Large intestine (tissue), 3 donors: Measurements from ENCODE around the gene GABRR3. TPM values are rescaled to one million over a fixed set of nuclear protein-coding genes. Genes with fewer than 3 reads are reported as not detected.

Experiments
- DNase-seq, 2 donors: peaks; one replicate each; pipeline versions ENCODE4 v3.0.0 to v3.0.0-alpha.2; 2013
- H3K27ac ChIP-seq: one replicate; pipeline ENCODE4 v1.5.1; 2013; ENCODE audit warnings: low read length
- H3K27me3 ChIP-seq: 2 replicates; pipeline ENCODE4 v1.6.1; 2013; ENCODE audit warnings: low read length; ENCODE audit not compliant: control insufficient read depth, insufficient read depth
- H3K36me3 ChIP-seq: 2 replicates; pipeline ENCODE4 v1.6.1; 2013; ENCODE audit warnings: low read length; ENCODE audit not compliant: control insufficient read depth, insufficient read depth
- H3K4me1 ChIP-seq: one replicate; pipeline ENCODE4 v1.6.1; 2013; ENCODE audit warnings: low read length; ENCODE audit not compliant: control insufficient read depth, insufficient read depth
- H3K4me3 ChIP-seq: one replicate; pipeline ENCODE4 v1.5.1; 2013; ENCODE audit warnings: low read length
- H3K9me3 ChIP-seq: one replicate; pipeline ENCODE4 v1.6.1; 2013; ENCODE audit warnings: mild to moderate bottlenecking, low read depth, low read length, moderate library complexity; ENCODE audit not compliant: control insufficient read depth
- WGBS: methylation state at CpG from one replicate; pipeline ENCODE4 v1.1.5; 2013; ENCODE audit warnings: low lambda C conversion rate; ENCODE audit not compliant: insufficient coverage; 5-methylcytosine and 5-hydroxymethylcytosine counted together
- polyA plus RNA-seq: library from polyadenylated mRNA; unstranded; fragments of 120-200 nt; gene quantifications from one replicate; pipeline ENCODE4 v1.2.1, GENCODE V29; 2013

The GABRR3 gene
- polyA plus RNA-seq, 1 donor: not detected

DNA sequence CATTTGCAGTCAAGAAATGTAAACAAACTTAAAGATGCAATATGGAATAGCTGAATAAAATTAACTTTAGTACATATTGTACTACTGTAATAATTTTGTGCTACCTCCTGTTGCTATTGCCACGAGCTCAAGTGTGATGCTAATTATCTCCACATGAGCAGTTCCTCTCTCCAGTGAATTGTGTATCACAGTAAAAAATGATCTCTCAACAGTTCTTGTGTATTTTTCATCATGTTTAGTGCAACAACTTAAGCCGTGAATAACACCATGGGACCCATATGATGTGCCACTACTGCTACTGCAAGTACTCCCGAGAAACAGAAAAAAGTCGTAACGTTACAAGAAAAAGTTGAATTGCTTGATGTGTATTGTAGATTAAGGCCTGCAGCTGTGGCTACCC is 75.2 kb downstream of the GABRR3 start:
- Histone ChIP-seq H3K4me1 (no peaks in the 10 kb centered on the region), H3K27ac (no peak overlapping the region), H3K27me3 (no peaks in the 10 kb centered on the region), H3K4me3 (no peak overlapping the region), H3K9me3 (no peaks in the 10 kb centered on the region), H3K36me3 (peaks cover 32% of the 10 kb centered on the region)
- DNase-seq: no peak
- 100% methylated on average over 1 of the region's 5 CpGs for WGBS

DNA sequence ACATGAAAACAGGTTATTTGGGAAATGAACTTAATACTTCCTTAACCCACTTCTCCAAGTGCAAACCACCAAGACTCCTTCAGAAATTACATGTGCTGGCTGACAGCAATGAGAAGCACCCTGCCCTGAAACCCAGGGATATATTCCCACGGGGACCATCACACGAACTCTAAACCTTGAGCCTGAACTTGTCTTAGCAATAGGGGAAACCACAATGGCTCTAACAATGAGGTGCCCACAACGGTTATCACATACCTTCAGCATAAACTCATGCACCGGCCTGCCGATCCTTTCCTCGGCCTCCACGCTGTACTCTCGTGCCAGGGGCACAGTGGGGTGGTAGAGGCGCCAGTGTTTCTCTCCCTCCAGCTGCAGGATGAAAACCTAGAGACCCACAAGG is 76.3 kb downstream of the GABRR3 start:
- no peak for DNase-seq
- no peak overlapping the region for H3K4me3 ChIP-seq
- no peak overlapping the region for H3K27ac ChIP-seq
- no peaks in the 10 kb centered on the region for H3K4me1 ChIP-seq
- peaks cover 42% of the 10 kb centered on the region for H3K36me3 ChIP-seq
- H3K9me3 ChIP-seq: no peaks in the 10 kb centered on the region
- no peaks in the 10 kb centered on the region for H3K27me3 ChIP-seq
- WGBS: no CpG with 5 or more reads among the region's 9 CpGs

DNA sequence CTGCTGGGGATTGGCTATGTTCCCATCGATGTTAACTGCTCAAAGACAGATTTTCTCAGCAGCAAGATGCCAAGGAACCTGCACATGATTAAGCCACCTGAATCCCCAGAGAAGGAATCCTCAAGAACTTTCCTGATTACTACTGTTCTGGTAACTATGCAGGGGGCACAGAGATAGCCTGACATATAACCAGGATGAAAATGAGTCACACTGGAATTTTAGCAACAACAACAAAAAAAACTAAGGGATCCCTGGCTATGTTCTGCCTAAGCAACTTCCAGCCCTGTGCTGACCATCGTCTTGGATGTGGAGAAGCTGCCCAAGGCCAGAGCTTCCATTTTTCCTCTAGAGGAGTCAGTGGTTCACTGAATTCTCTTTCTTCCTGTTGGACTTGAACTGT is 76.7 kb downstream of the GABRR3 start:
- Histone ChIP-seq H3K4me1 (no peaks in the 10 kb centered on the region), H3K9me3 (no peaks in the 10 kb centered on the region), H3K36me3 (peaks cover 45% of the 10 kb centered on the region), H3K27me3 (no peaks in the 10 kb centered on the region), H3K27ac (no peak overlapping the region), H3K4me3 (no peak overlapping the region)
- DNase-seq: no peak
- WGBS: no CpG with 5 or more reads among the region's 2 CpGs

DNA sequence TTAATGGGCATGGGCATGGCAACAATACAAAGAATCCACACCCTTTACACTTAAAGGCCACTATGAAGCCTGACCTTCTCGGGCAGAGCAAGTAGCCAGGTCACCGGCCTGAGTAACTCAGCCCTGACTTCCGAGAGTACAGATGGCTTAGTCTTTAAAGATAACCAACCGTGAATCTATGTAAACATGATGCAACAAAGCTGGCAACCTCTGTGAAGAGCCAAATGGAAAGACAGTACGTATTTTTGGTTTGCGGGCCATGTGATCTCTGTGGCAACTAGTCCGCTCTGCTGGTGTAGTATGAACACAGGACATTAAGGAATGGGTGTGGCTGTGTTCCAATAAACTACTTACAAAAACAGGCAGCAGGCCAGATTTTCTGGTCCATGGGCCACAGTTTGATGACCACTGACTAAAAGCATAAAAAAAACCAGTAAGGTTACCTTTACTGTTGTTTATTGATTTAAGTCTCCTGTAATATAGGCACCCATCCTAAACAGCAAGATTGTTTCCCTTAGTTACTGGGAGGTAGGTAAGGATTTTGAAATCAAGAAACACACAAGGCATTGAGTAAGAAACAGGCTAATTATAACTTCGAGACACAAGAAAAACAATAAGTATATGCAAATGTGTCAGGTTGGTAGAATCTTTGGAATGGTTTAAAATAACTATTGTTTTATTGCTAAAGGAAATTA is 77.4 kb downstream of the GABRR3 start:
- no peak for DNase-seq
- Histone ChIP-seq H3K9me3 (no peaks in the 10 kb centered on the region), H3K27me3 (no peaks in the 10 kb centered on the region), H3K36me3 (peaks cover 49% of the 10 kb centered on the region), H3K27ac (no peak overlapping the region), H3K4me1 (no peaks in the 10 kb centered on the region), H3K4me3 (no peak overlapping the region)
- WGBS: 100% methylated on average over 4 of the region's 8 CpGs

DNA sequence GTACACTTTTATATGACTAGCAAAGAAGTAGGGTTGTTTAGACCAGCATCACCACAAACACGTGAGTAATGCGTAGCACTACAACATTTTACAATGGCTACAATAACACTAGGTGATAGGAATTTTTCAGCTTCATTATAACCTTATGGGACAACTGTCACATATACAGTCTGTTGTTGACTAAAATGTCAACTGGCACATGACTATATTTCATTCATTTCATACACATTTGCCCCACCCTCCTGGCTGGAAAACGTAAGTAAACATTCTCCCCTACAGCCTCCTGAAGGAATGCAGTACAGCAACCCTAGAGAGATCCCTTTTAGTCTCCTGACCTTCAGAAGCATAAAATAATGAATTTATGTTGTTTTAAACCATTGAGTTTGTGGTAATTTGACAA is 79.1 kb downstream of the GABRR3 start:
- H3K27me3 ChIP-seq: no peaks in the 10 kb centered on the region
- H3K4me3 ChIP-seq: no peak overlapping the region
- no peaks in the 10 kb centered on the region for H3K9me3 ChIP-seq
- no peaks in the 10 kb centered on the region for H3K4me1 ChIP-seq
- no peak overlapping the region for H3K27ac ChIP-seq
- DNase-seq: no peak
- H3K36me3 ChIP-seq: peaks cover 56% of the 10 kb centered on the region
- WGBS: no CpG with 5 or more reads among the region's 3 CpGs

DNA sequence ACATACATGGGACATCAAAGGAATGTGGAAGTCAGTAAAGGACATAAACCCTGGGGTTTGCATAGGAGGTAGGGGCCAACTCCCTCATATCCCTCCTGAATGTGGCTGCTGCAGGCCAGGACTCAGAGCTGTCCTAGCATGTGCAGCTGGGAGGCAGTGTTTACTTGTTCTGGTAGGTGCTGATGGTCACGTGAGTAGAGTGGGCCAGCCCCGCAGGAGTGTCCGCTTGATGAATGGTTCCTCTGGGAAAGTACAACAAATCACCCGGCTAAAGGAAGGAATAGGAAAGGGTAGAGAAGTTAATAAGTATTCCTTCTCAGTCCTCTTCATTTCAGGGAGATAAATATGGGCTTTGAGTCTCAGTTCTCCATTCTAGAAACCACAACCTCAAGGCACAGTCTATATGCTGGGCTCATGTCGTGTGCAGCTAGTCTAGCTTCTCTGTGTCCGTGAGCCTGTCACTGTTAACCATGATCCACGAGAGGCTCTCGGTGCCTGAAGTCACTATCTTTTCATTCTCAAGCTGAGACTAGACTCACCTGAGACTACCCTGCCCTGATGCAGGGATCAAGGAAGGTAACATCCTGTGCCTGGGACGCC is 80.8 kb downstream of the GABRR3 start:
- WGBS: no CpG with 5 or more reads among the region's 9 CpGs

DNA sequence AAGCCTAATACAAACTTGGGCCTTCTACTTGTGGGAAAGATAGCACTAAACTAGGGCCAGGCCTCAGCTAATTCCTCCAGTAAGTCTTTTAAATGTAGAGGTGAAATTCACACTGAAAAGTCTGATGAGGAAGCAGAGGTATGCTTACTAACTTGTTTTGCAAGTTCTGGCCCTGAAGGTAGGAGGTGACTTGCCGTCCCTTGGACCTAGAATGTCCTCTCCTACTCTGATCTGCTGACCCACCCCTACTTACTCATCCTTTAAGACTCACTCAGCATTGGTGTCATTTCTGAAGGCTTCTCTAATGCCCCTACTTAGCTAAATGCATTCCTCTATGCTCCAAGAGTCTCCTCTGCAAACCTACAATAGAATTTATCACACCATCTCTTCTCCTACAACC is 82.2 kb downstream of the GABRR3 start:
- DNase-seq: no peak
- H3K9me3 ChIP-seq: no peaks in the 10 kb centered on the region
- no peak overlapping the region for H3K27ac ChIP-seq
- no CpG with 5 or more reads among the region's 1 CpG for WGBS
- no peaks in the 10 kb centered on the region for H3K27me3 ChIP-seq
- peaks cover 61% of the 10 kb centered on the region for H3K36me3 ChIP-seq
- H3K4me1 ChIP-seq: peaks cover 3% of the 10 kb centered on the region
- H3K4me3 ChIP-seq: no peak overlapping the region

More for the DNA sequence above, 80.8 kb downstream of the GABRR3 start:
- Histone ChIP-seq H3K27me3 (no peaks in the 10 kb centered on the region), H3K9me3 (no peaks in the 10 kb centered on the region), H3K36me3 (peaks cover 64% of the 10 kb centered on the region), H3K4me1 (no peaks in the 10 kb centered on the region), H3K27ac (no peak overlapping the region), H3K4me3 (no peak overlapping the region)
- DNase-seq: no peak

DNA sequence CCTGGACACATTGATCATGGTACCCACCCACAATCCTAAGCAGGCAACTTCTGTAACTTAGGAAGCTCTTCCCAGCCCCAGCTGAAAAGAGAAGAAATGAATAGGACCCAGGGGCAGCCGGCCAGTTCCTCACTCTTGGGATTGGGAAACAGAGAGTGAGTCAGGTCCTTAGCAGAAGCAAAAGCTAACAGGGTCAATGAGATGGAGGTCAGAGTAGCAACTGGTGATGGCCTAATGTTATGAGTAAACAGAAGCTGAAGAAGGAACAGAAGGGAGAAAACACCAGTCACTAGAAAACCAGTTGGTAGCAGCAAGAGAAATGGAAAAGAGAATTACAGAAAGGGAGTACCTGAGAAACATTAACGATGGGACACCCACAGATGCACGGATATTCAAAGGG is 82.8 kb downstream of the GABRR3 start:
- Histone ChIP-seq H3K4me3 (no peak overlapping the region), H3K27me3 (no peaks in the 10 kb centered on the region), H3K36me3 (peaks cover 56% of the 10 kb centered on the region), H3K9me3 (no peaks in the 10 kb centered on the region), H3K4me1 (peaks cover 3% of the 10 kb centered on the region), H3K27ac (no peak overlapping the region)
- no peak for DNase-seq
- WGBS: no CpG with 5 or more reads among the region's 3 CpGs

DNA sequence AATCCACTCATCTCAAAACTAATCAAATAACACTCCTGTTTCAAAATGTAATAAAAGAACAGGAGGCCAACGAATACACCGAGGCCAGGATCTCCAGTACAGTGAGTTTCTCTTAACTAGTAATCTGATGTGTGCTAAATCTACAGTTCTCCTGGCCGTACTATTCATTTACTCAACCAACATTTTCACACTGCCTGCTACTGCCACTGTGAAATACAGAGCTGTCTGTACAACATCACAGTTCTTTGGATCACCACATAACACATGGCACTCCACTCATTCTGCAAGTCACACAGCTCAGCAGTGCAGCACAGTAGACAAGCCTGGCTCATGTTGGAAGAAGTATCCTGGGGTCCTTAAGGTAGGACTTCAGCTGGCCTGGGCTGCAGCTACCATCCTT is 84.8 kb downstream of the GABRR3 start:
- WGBS: no CpG with 5 or more reads among the region's 3 CpGs
- Histone ChIP-seq H3K4me1 (peaks cover 3% of the 10 kb centered on the region), H3K9me3 (no peaks in the 10 kb centered on the region), H3K36me3 (peaks cover 67% of the 10 kb centered on the region), H3K27ac (no peak overlapping the region), H3K4me3 (no peak overlapping the region), H3K27me3 (no peaks in the 10 kb centered on the region)
- no peak for DNase-seq

DNA sequence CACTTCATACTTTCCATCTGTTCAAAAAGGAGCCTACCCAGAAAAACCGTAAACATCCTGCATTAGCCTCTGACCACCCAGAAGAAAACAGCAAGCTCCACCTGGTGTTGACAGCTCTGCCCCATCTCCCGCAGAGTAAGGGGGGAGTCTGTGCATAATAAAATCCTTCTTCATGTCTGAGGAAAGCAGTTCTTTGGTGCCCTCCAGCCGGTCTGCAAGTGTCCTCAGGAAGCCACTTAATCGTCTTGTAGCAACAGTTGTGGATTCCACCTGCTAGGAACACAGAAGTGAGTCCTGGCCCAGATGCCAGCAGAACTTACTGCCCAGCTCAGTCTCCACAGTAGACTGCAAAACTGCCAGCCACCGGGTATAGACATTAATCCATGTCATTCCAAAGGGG is 85.4 kb downstream of the GABRR3 start:
- peaks cover 66% of the 10 kb centered on the region for H3K36me3 ChIP-seq
- DNase-seq: no peak
- WGBS: no CpG with 5 or more reads among the region's 5 CpGs
- H3K9me3 ChIP-seq: no peaks in the 10 kb centered on the region
- no peaks in the 10 kb centered on the region for H3K27me3 ChIP-seq
- H3K4me3 ChIP-seq: no peak overlapping the region
- H3K27ac ChIP-seq: no peak overlapping the region
- H3K4me1 ChIP-seq: peaks cover 3% of the 10 kb centered on the region

DNA sequence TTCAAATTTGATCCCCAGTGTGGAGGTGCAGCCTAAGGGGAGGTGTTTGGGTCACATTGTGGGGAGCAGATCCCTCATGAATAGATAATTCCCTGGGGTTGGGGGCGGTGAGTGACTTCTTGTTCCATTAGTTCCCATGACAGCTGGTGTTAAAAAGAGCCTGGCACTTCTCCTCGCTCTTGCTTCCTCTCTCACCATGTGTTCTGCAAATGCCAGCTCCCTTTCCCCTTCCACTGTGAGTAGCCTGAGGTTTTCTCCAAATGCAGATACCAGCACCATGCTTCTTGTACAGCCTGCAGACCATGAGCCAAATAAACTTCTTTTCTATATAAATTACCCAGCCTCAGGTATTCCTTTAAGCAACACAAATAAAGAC is 86.0 kb downstream of the GABRR3 start:
- no CpG with 5 or more reads among the region's 2 CpGs for WGBS
- no peak for DNase-seq
- Histone ChIP-seq H3K27ac (no peak overlapping the region), H3K36me3 (peaks cover 59% of the 10 kb centered on the region), H3K4me1 (peaks cover 3% of the 10 kb centered on the region), H3K27me3 (no peaks in the 10 kb centered on the region), H3K4me3 (no peak overlapping the region), H3K9me3 (no peaks in the 10 kb centered on the region)
